Inflammatory macrophage (primary cell): ENCODE results near the gene FAM83C.

Experiments
- DNase-seq, 2 donors: peaks; one replicate each; pipeline ENCODE4 v3.0.0-alpha.2; 2020 to 2022

The FAM83C gene

DNA sequence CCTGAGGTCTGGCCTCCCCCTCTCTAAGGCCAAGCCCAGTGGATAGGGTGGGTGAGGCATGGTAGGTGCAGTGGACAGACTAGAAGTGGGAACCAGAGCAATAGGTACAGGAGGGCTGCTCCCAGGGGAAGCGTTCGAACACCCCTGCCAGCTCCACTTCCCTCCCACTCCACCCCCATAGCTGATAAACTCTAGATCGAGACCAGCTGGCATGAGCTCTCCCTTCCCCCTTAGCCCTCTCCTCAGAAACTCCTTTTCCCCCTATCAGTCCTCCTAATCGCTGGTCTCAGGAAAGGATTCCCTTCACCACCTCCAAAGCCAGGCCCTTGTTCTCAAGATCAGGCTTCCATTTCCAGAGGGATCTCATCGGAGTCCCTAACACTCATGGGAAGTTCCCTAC is 6.0 kb upstream of the FAM83C start:
- no peak for DNase-seq

DNA sequence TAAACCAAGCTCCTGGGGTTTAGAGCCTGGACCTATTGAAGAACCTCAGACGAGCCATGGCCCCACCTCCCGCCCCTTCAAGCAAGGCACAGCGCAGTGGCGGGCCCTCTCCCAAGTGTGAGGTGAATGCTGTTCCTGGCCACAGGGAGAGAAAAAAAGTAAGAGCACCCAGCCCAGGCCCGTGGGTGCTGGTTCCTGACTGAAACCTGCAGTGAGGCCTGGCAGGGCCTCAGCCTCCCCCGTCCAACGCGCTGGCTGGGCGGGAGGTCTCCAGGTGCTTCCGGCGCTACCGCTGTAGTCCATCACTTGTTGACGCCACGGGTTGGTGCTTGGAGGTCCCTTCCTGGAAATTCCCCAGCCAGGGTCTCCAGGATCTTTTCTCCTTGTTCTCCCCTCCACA is 5.5 kb upstream of the FAM83C start:
- DNase-seq = no peak

DNA sequence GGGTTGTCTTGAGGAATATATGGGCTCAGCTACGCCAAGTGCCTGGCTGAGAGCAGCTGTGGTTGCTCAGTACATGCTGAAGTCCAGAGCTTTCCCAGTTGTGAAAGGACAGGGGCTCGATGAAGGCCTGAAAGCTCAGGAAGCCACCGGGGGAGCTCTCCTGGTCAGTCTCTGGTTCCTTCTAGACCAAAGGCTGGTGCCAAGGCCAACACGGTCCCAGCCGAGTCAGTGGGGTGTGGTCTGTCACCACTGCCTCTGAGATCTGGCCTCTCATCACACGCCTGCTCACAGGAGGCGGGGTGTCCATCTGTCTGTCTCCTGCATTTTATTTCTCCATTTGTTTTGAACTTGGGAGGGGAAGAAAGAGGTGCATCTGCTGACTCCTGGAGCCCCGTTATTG is 4.9 kb upstream of the FAM83C start:
- DNase-seq = peak; percentile 10 to 14

DNA sequence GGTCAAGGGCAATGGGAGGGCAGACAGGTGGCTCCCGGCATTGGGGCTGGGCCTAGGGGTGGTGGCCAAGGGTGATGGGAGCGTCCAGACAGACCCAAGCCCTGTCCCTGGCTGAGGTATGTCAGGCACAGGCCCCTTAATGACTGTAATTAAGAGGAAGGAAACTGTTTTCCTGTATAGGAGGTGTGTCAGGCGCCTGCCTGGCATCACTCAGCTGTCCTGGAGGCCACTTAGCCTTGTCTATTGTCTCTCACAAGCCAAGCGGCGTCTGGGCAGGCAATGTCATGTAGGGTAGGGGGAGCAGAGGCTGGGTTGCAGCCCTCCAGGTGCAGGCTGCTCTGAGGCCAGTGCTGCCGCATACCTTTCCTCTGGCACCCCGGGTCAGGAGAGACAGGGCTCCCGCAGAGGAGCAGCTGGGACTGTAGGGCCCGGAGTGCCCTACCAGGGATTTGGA is 3.9 kb upstream of the FAM83C start:
- no peak for DNase-seq

DNA sequence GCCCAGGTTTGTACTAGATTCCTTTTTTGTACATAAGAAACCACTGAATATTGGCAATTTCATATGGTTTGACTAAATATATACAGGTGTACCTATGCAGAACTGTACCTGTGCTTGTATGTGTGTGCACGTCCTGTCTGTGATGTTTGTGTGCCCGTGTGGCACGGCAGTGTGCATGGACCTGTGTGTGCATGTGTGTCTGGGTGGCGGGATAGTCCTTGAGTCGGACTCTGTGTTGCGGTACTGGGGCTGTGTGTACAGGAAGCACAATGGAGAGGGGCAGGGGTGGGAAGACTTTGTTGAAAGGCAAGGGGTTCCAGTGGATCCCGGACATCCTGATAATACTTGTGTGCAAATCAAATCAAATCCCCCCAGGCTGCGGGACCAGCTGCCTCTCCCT is 3.4 kb upstream of the FAM83C start:
- no peak for DNase-seq

DNA sequence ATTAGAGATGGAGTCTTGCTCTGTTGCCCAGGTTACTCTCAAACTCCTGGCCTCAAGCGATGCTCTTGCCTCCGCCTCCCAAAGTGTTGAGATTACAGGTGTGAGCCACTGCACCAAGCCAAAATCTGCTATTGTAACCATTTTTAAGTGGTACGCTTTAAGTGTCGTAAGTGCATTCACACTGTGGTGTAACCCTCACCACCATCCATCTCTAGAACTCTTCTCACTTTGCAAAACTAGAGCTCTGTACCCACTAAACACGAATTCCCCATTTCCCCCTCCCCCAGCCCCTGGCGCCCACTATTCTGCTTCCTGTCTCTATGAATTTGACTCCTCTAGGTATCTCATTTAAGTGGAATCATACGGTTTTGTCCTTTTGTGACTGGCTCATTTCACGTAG is 2.8 kb upstream of the FAM83C start:
- no peak for DNase-seq

DNA sequence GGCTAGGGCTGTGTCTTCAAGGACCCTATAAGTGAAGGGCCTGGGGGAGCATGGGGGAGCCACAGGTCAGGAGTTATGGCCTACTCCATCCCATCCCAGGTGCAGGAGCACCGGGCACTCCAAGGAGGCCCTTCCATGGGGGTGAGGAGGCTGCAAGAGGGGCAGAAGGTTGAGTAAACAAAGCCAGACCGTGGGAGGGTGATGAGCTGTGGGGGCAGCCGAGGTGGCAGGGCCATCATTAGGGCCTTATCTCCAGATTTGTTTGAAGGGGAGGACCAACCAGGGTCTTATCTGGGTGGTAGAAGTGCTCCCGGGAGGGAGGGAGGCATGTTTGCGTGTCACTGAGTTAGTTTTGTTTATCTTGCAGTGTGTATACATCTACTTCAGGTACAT is 2.1 kb upstream of the FAM83C start:
- DNase-seq = no peak

DNA sequence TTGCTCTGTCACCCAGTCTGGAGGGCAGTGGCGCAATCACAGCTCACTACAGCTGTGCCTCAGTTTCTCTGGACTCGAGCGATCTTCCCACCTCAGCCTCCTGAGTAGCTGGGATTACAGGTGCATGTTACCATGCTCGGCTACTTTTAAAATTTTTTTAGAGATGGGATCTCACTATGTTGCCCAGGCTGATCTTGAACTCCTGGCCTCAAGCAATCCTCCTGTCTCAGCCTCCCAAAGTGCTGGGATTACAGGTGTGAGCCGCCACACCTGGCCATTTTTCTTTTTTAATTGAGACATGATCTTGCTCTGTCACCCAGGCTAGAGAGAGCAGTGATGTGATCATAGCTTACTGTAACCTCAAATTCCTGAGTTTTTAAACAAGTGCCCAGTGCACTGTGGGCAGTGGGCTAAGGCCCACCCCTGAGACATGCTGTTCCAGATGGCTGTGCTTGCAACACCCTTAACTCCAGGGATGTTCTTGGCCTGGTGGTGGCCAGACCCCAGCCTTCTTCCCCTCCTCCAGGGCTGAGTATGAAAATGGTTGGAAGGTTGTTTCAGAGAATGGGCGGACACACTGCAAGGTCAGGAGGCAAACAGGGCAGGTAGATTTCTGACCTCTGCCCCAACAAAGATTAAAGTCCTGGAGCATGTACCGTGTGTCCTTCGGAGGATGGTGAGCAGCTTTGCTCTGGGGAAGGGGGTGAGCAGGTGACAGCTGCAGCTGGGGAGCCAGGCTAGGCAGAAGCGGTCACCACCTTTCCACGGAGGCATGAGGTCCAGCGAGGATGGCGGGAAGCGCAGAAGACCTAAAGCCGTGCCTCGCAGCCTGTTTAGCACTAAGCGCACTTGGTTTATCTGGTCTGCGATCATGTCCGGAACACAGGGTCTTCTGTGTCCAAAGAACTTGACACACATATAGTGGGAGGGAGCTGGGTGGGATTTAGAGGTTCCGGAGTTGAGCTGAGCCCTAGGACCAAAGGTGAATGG is 1.4 kb upstream of the FAM83C start:
- DNase-seq = no peak

DNA sequence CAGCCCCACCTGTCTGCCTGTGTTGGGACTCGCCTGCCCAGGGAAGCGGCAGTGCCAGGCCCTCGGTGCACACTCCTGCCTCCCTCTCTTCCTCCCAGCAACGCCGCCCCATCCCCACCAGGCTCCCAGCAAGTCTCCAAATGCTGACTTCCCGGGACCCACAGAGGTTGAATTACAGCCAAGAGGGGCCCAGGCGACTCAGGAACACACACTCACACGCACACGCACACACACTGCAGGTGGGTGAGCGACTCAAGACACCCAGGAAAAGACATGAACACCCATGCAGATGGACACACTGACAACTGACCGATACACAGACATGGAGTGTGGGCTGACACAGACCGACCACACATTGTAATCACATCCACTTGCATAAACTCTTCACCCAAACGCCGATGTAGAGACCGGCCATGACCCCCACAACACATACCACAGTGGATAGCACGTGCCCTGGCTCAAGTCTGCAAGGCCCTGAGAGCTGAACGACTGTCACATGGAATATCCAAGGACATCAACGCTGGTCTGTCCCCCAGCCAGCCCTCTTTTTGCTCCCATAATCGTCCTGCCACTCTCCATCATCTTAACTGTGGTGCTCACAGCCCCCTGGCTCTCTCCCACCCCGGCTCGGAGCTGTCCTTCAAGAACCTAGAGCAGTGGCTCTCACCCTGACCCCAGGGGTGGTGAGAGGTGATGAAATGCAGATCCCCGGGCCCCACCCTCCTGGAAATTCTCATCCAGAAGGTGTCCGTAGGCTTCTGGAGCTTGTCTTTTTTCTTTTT is 470 bp upstream of the FAM83C start:
- DNase-seq = no peak

DNA sequence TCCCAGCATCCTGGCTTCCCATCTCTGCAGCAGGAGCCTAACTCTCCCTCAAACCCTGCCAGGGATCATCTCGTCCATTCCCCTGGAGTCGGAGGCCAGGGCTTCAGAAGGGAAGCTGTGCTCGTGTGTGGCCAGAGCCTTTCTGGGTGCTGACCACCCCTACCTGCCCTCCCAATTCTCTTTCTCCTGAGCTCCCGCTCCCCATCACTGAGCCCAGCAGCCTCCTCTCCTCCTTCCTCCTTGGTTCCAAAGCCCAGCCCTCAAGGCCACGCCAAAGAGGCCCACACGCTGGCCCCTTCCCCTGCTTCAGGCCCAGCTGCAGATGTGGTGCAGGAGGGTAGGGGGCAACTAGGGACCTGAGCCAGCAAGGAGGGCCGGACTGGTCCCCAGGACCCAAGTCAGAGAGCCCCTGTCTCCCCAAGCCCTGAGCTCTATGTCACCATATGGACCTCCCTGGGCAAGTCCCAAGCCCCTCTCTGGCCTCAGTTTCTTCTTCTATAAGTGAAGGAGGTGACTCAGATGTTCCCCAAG is 1.3 kb downstream of the FAM83C start:
- DNase-seq = no peak

DNA sequence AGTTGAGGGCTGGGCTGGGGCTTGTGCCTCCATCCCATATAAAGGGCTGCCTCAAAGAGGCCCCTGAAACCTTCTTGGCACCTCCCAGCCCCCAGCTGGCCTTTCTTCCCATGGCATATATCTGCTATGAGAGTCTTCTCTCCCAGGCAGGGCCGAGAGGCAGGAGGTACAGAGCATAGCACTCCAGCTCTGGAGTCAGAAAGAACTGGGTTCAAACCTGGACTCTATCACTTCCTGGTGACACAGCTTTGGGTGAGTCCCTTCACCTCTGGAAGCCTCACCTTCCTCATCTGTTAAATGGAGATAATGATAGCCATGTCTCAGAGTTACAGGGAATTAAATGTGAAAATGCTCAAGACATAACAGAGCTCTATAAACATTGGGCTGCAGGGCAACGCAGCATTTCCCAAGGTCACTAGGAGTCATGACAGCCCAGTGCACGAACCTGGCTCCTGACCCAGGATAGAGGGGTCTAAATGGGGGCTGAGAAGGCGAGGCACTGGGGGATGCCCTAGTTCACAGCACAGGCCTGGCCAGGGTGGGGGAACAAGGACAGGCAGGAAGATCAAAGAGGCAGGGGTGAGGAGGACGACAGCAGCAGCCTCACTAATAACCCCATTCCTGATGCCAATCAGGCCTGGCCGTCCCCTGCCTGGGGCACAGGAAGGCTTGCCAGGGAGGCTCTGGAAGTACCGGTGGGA is 1.9 kb downstream of the FAM83C start:
- DNase-seq = no peak

DNA sequence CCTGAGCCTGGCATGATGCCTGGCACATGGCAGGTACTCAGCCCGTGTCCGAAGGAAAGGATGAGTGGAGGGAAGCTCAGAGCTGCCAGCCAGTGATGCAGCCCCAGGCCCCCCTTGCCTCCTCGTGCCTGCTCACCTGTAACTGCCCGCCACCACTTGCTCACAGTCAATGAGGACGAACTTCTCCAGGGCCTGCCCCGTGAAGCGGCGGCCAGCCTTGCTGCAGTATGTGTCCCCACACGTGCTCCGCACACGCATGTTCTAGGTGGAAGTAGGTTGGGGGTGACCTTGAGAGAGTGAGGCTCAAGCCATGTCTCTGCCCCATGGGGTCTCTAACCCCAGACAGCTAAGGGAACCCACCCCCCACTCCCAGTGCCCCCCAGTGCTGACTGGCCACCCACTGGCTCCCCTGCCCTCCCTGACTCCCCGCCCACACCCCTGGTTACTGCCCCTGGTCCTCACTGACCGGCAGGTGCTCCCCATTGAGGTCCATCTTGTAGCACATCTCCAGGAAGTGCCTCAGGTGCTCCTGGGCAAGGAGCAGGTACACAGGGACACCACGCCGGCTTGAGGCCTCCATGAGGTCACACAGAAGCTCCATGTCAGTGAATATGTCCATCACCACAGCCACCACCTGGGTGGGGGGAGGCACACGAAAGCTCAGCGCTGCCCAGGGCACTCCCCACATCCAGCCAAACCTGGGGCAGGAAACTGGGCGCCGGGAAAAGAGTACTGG is 3.7 kb downstream of the FAM83C start:
- DNase-seq = no peak

DNA sequence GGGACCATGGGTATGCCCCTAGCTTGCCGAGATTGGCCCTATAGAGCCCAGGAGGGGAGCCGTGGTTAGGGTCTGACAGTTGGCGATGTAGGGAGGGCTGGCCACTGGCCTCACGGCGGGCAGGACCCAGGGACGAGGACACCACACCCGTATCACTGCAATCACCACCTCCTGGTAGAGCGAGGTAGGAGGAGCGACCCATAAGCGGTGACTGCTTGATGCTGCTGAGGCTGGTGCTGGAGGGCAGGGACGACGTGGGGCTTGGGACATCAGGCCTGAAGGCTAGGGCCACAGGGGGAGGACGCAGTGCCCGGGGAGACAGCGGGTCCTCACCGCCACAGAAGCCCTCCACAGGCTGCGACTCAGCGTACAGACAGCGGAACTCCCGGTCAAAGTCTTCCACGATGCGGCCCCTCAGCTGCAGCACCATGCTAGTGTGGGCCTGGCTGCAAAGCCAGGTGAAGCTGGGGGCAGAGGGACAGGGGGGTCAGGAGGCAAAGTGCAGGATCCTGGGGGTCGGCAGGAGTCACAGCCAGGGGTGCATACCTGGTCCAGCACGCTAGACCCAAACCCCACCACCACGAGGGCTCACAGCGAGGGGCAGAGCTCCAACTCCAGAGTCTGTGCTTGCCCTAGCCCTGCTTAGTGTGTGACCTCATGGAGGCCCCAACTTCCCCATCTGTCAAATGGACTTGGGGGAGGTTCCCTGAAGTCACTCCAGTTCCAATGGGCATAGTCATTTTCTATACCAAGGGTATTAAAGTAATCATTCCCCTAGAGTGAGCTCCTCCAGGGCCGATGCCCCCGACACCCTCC is 4.5 kb downstream of the FAM83C start:
- no peak for DNase-seq

DNA sequence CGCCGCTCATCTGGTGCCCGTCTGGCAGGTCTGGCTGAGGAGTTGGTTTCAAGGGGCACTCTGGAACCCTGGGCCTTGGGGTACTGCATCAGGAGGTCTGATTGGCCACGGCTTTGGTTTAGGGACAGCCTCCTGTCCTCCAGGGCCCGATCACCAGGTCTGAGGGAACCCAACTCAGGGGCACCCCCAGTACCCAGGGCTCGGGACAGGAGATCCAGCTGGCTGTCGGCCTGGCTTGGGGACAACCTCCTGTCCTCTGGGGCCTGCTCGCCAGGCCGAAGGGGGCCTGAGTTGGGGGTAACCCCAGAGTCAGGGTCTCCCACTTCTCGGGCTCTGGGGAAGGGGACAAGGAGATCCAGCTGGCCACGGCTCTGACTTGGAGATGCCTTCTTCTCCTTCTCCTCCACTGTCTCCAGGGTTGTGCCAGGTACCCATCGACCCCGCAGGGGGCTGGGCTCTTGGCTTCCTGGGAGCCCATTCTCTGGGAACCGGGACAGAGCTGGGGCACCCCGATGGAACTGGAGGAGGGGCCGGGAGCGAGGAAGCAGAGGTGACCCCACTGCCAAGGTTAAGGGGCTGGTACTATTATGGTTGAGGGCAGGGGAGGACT is 5.2 kb downstream of the FAM83C start:
- no peak for DNase-seq

DNA sequence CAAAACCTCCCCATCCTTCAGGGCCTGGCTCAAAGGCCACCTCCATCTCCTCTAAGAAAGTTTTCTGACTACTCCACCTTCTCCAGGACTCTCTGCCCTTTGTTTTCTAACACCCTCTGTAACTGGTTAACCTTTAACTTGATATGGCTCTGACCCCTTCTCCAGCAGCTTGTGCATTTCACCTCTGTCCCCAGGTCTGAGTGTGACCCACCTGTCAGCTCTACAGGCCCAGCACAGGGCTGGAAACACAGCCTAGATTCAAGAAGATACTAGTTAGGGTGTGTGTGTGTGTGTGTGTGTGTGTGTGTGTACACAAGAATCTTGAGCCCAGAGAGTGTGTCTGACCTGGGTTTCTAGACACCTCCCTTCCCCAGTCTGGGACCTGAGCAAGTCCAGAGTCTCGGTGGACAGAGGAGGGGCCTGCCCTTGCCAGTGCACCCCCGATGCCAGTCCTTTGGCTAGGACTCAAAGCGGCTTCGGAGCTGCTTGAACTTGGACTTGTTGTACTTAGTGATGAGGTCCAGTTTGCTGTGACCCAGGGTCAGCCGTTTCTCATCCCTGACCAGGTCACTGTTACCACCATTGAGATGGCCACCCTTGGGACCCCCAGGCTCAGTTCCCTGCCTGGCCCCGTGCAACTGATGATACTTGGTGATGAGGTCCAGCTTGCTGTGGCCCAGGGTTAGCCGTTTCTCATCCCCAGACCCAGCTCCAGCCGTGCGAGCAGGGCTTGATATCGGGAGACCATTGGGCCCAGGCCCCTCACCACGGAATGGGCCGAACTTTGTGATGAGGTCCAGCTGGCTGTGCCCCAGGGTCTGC is 5.9 kb downstream of the FAM83C start:
- no peak for DNase-seq

DNA sequence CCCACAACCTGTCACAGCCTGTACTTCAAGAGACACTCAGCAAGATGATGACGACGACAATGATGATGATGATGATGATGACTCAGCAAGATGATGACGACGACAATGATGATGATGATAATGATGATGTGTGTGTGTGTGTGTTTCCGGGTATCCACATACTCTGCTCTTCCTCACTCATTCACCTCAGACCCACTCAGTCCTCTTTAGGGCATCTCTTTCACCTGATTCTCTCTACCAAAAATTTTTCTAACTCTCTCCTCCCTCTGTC is 6.5 kb downstream of the FAM83C start:
- DNase-seq = no peak

DNA sequence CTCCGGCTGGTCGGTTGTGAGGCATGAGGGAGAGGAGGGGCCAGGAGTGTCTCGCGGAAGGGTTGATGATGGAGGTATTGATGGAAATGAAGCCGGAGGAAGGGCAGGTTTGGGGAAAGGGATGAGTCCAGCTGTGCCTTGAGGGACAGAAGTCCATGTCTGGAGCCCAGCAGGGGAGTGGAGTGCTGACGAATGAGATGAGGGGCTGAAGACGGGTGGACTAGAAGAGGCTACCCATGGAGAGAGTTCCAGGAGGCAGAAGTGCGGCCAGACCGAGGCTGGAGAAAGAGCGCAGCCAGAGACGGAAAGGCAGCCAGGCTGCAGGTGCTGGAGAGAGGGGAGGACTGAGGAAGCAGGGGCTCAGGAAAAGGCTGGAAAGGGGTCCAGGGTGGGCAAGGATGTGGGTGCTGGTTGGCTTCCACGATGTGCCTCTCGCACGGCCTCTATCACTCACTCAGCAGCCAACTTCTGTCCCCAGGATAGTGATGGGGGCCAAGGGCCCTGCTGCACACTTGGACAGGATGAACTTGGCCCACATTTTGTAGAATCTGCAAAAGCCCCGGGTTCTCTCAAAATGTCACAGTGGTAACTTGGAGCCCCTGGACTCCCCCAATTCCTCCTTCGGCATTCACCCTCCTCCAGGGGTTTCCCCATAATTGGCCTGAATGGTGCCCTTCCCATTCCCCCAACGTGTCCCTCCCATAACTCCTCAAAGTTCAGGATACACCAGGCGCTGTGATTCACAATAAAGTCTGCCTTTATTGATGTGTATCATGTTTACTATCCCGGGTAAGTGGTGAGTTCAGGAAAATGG is 7.0 kb downstream of the FAM83C start:
- DNase-seq = no peak

DNA sequence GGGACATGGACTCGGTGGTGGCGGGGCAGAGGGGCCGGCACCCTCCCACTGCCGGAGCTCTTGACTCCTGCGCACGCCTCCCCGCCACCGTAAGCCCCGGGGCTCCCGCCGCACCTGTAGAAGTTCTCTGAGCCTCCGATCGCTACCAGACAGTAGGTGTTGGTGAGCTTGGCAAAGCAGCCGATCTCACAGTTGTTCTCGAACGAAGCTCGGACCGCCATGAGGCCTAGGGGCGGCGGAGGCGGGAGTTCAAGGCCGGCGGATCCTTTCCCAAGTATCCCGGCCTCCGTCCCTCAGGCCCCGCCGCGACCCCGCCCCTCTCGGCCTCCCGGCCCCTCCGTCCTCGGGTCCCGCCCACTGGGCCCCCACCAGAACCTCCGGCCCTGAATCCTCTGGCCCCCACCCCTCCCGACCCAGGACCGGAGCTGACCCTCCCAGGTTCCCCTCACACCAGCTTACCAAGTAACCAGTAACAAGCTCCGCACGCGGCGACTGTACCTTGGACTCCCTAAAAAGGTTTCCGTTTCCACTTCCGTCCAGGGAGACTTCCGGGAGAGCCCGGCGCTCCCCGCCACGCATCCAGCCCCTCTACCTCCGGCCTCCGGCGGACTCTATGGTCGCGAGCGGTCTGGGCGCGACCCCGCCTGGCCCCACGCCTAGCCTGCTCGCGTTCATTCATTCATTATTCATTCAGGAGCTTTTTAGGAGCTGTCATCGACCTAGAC is 7.8 kb downstream of the FAM83C start, which contains the start of gene EIF6:
TSS of gene EIF6 (minus strand) at position 506 of the 725 bp plus-strand sequence. CDS start at position 221, 285 bp downstream.
- DNase-seq = peak; percentile 75 to 79
